ENCODE results near the gene SLC10A3.

DNA sequence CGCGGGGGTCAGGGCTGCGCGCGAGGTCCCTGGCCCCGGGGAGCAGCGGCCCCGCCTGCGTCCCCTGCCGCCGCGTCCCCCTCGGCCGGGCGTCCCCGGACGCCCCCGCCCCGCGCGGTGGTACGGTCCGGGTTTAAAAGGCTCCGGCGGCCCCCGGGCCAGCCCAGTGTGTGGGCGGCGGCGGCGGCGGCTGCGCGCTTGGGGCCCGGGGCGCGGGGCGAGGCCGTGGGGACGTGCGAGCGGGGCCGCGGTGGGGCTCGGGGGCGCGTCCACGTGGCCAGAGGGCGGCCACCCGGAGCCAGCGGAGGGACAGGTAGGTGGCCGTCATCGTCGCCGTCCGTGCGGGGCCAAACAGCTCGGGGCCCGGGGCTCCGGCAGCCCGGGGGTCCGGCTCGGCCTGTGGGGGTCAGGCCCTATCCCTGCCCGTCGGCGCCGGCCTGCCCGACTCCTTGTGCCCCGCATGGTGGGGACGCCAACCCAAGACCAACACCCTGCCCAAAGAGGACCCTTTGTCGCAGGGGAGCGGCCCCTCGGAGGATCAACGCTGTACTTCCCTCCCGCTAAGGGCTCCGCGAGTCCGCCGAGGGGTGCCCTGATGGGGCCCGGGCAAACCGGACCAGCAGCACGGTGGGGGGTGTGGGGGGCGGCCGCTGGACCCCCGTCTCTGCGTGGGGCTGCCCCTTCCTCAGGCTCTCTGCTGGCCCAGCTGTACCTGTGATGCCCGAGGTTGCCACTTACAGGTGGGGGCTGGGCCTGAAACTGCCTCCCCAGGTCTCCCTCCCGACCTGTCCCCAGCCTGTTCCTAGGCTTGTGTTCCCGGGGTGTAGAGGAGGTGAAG lies 32.1 kb downstream of the SLC10A3 start, which contains the start of gene PLXNA3:
- TF ChIP-seq EP300 (IDR thresholded peaks at IDR 0.05; ENCODE audit: borderline replicate concordance in 1 of 2, low read depth in 1 of 2, low read length in 1 of 2) (no peak), FOXJ3 (CRISPR knock-in tag; IDR thresholded peaks at IDR 0.05) (no peak), CTCF (IDR thresholded peaks at IDR 0.05) (no peak), RAD21 (IDR thresholded peaks at IDR 0.05; ENCODE audit: low read length) (no peak), FOSL2 (IDR thresholded peaks at IDR 0.05; ENCODE audit: borderline replicate concordance, low read depth) (no peak), POLR2AphosphoS5 (IDR thresholded peaks at IDR 0.05; ENCODE audit: low read depth, low read length) (peak; percentile 61; the same call in 1 of the 2 replicates), ZBTB33 (IDR thresholded peaks at IDR 0.05; ENCODE audit: borderline replicate concordance, low read depth) (no peak)
